Stimulated activated CD8-positive, alpha-beta memory T cell treated with anti-CD3 and anti-CD28 coated beads, Interleukin-2, amount 100 ng/mL, for 48 hours (primary cell): ENCODE measurements around the gene KIF13A.
"Not testable (repeated sequence)": the region's sequence is repeated elsewhere in the genome, so short reads cannot be mapped to it uniquely, and the experiment has no call there.

Experiments
- DNase-seq, 2 donors: peaks; one replicate each; pipeline ENCODE4 v3.0.0-alpha.2; 2020; ENCODE audit warnings: low read depth in 2 of 2

Gene KIF13A

GRCh38 chr6:17987447-17987696 is at the start of gene KIF13A:
KIF13A (minus strand) TSS chr6:17987635; CDS start chr6:17987463, 172 bp downstream.
- DNase-seq = no peak

GRCh38 chr6:18036781-18037180 is 49.3 kb upstream of the KIF13A start:
- DNase-seq = no peak

- no peak for DNase-seq
These were observed 48.0 kb upstream of the KIF13A start for GRCh38 chr6:18035330-18035854.

GRCh38 chr6:18034798-18035202 is 47.4 kb upstream of the KIF13A start:
- DNase-seq = no peak

GRCh38 chr6:18031680-18032256 is 44.3 kb upstream of the KIF13A start:
- no peak for DNase-seq

- DNase-seq = no peak
These were observed 43.8 kb upstream of the KIF13A start for GRCh38 chr6:18031189-18031588.

- DNase-seq = no peak
These were observed 40.9 kb upstream of the KIF13A start for GRCh38 chr6:18028332-18028731.

- no peak for DNase-seq
These were observed 38.2 kb upstream of the KIF13A start for GRCh38 chr6:18025596-18025995.

- DNase-seq = no peak
These were observed 37.4 kb upstream of the KIF13A start for GRCh38 chr6:18024876-18025275.

GRCh38 chr6:18023891-18024290 is 36.5 kb upstream of the KIF13A start:
- no peak for DNase-seq

- no peak for DNase-seq
These were observed 35.2 kb upstream of the KIF13A start for GRCh38 chr6:18022398-18023231.

GRCh38 chr6:18021166-18021850 is 33.9 kb upstream of the KIF13A start:
- no peak for DNase-seq

GRCh38 chr6:18020545-18020944 is 33.1 kb upstream of the KIF13A start:
- DNase-seq = not testable (repeated sequence)

- no peak for DNase-seq
These were observed 32.4 kb upstream of the KIF13A start for GRCh38 chr6:18019539-18020534.

GRCh38 chr6:18019133-18019532 is 31.7 kb upstream of the KIF13A start:
- DNase-seq = not testable (repeated sequence)

GRCh38 chr6:18016698-18017097 is 29.3 kb upstream of the KIF13A start:
- no peak for DNase-seq

- DNase-seq = no peak
These were observed 28.7 kb upstream of the KIF13A start for GRCh38 chr6:18016133-18016532.

- no peak for DNase-seq
These were observed 23.9 kb upstream of the KIF13A start for GRCh38 chr6:18011287-18011686.

- not testable (repeated sequence) for DNase-seq
These were observed 23.1 kb upstream of the KIF13A start for GRCh38 chr6:18010540-18010939.

GRCh38 chr6:18004256-18004985 is 17.0 kb upstream of the KIF13A start:
- DNase-seq = no peak

- DNase-seq = no peak
These were observed 12.0 kb upstream of the KIF13A start for GRCh38 chr6:17999425-17999824.
